Measurements from ENCODE around the gene PACSIN2.

DNA sequence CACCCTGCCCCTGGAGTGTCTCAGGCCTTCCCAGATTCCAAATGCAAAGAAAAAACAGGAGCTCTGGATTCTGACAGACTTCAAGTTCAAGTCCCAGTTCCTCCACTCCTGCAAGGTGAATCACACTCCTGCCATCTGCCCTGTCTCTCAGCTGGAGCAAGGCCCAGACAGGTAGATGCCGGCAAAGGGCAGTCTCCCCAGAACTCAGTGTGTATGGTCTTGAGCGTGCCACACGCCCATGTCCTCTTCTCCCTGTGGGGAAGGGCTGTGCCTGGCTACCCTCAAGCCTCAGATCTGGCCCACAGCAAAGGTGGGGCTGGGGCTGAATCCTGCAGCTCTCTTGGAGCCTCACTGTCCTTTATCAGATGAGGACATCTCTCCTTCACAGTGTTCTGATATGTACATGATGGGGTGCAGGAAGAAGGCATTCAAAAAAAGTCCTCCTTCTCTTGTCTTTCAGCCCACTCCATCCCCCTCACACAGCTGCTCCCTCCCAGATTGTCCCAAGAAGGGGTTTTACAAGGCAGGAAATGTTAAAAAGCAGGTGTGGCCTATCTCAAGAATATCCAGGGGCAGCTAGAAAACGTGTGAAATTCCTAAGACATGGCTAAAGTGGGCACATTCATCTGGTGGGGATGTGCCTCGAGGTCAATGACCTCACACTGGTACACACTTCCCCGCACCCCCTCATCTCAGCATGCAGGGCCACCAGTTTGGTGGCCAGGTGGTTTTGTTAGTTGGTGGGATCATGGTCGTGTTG, 130.2 kb downstream of the PACSIN2 start:
- TF ChIP-seq EZH2phosphoT487 (IDR thresholded peaks at IDR 0.05; ENCODE audit: unreplicated experiment): no peak
- TF ChIP-seq, protein P1, sequence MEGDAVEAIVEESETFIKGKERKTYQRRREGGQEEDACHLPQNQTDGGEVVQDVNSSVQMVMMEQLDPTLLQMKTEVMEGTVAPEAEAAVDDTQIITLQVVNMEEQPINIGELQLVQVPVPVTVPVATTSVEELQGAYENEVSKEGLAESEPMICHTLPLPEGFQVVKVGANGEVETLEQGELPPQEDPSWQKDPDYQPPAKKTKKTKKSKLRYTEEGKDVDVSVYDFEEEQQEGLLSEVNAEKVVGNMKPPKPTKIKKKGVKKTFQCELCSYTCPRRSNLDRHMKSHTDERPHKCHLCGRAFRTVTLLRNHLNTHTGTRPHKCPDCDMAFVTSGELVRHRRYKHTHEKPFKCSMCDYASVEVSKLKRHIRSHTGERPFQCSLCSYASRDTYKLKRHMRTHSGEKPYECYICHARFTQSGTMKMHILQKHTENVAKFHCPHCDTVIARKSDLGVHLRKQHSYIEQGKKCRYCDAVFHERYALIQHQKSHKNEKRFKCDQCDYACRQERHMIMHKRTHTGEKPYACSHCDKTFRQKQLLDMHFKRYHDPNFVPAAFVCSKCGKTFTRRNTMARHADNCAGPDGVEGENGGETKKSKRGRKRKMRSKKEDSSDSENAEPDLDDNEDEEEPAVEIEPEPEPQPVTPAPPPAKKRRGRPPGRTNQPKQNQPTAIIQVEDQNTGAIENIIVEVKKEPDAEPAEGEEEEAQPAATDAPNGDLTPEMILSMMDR (conservative IDR thresholded peaks at IDR 0.05; ENCODE audit: low read depth in 2 of 2): no peak
- TF ChIP-seq POLR2AphosphoS5 (IDR thresholded peaks at IDR 0.05; ENCODE audit: low read depth): no peak
- TF ChIP-seq JUNB (IDR thresholded peaks at IDR 0.05; ENCODE audit: unreplicated experiment): no peak
- TF ChIP-seq CREB1 (CRISPR knock-in tag; IDR thresholded peaks at IDR 0.05; ENCODE audit: low read depth): no peak
- TF ChIP-seq EZH2 (IDR thresholded peaks at IDR 0.05; ENCODE audit: low read depth, unreplicated experiment): no peak
- TF ChIP-seq, protein P2, sequence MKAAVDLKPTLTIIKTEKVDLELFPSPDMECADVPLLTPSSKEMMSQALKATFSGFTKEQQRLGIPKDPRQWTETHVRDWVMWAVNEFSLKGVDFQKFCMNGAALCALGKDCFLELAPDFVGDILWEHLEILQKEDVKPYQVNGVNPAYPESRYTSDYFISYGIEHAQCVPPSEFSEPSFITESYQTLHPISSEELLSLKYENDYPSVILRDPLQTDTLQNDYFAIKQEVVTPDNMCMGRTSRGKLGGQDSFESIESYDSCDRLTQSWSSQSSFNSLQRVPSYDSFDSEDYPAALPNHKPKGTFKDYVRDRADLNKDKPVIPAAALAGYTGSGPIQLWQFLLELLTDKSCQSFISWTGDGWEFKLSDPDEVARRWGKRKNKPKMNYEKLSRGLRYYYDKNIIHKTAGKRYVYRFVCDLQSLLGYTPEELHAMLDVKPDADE (IDR thresholded peaks at IDR 0.05): no peak

Data from GM23338 (cell line).